ENCODE measurements around the gene LHX4. TPM values are rescaled to one million over a fixed set of nuclear protein-coding genes. Genes with fewer than 3 reads are reported as not detected.

The LHX4 gene
- total and polyA plus RNA-seq, 5 donors, result 0.02 TPM; not detected in 4

- DNase-seq (no peak), ATAC-seq (no peak)
- Histone ChIP-seq H3K4me3 (ENCODE audit: low read length) (no peak overlapping the region), H3K27ac (ENCODE audit: low read length) (no peak overlapping the region), H3K27me3 (ENCODE audit: control insufficient read depth, insufficient read depth) (no peaks in the 10 kb centered on the region), H3K9me3 (ENCODE audit: control insufficient read depth, low read length) (no peaks in the 10 kb centered on the region), H3K4me1 (ENCODE audit: control insufficient read depth, insufficient read depth, low read length) (no peaks in the 10 kb centered on the region)
- intact Hi-C loops (cut with DNase I), result loop anchor here in 2 of 4 donors (10.0 kb wide), 2 partner anchors 219 to 229 kb away; no protein-coding TSS in a partner anchor
- 72% methylated on average over 18 of the region's 18 CpGs for WGBS
These were observed 25.7 kb downstream of the LHX4 start for GRCh38 chr1:180255536-180256340.

GRCh38 chr1:180256341-180257027 is 26.4 kb downstream of the LHX4 start:
- Histone ChIP-seq H3K27me3 (ENCODE audit: control insufficient read depth, insufficient read depth) (no peaks in the 10 kb centered on the region), H3K4me1 (ENCODE audit: control insufficient read depth, insufficient read depth, low read length) (no peaks in the 10 kb centered on the region), H3K4me3 (ENCODE audit: low read length) (no peak overlapping the region), H3K27ac (ENCODE audit: low read length) (no peak overlapping the region), H3K9me3 (ENCODE audit: control insufficient read depth, low read length) (no peaks in the 10 kb centered on the region)
- 71% methylated on average over 15 of the region's 15 CpGs for WGBS
- intact Hi-C loops (cut with DNase I), result loop anchor here in 2 of 4 donors (10.0 kb wide), 2 partner anchors 218 to 228 kb away; no protein-coding TSS in a partner anchor
- ATAC-seq (no peak), DNase-seq (no peak)

GRCh38 chr1:180257028-180257386 is 26.9 kb downstream of the LHX4 start:
- H3K4me1 ChIP-seq (ENCODE audit: control insufficient read depth, insufficient read depth, low read length), result no peaks in the 10 kb centered on the region
- H3K27me3 ChIP-seq (ENCODE audit: control insufficient read depth, insufficient read depth), result no peaks in the 10 kb centered on the region
- ATAC-seq, result no peak
- no peak overlapping the region for H3K27ac ChIP-seq (ENCODE audit: low read length)
- H3K4me3 ChIP-seq (ENCODE audit: low read length), result no peak overlapping the region
- DNase-seq, result no peak
- intact Hi-C loops (cut with DNase I), result loop anchor here in 2 of 4 donors (10.0 kb wide), 2 partner anchors 218 to 228 kb away; no protein-coding TSS in a partner anchor
- 51% methylated on average over 5 of the region's 5 CpGs for WGBS
- no peaks in the 10 kb centered on the region for H3K9me3 ChIP-seq (ENCODE audit: control insufficient read depth, low read length)

- WGBS, result 73% methylated on average over 8 of the region's 8 CpGs
- H3K4me1 ChIP-seq (ENCODE audit: control insufficient read depth, insufficient read depth, low read length), result no peaks in the 10 kb centered on the region
- no peak for DNase-seq
These were observed 27.4 kb downstream of the LHX4 start for GRCh38 chr1:180257486-180257885.

GRCh38 chr1:180258290-180258689 is 28.2 kb downstream of the LHX4 start:
- Histone ChIP-seq H3K4me3 (ENCODE audit: low read length) (no peak overlapping the region), H3K4me1 (ENCODE audit: control insufficient read depth, insufficient read depth, low read length) (no peaks in the 10 kb centered on the region), H3K27ac (ENCODE audit: low read length) (no peak overlapping the region), H3K9me3 (ENCODE audit: control insufficient read depth, low read length) (no peaks in the 10 kb centered on the region), H3K27me3 (ENCODE audit: control insufficient read depth, insufficient read depth) (no peaks in the 10 kb centered on the region)
- 85% methylated on average over 12 of the region's 12 CpGs for WGBS
- no peak for ATAC-seq
- intact Hi-C loops (cut with DNase I), result loop anchor here in 2 of 4 donors (10.0 kb wide), 2 partner anchors 217 to 227 kb away; no protein-coding TSS in a partner anchor
- no peak for DNase-seq

More at GRCh38 chr1:180257486-180257885, 27.4 kb downstream of the LHX4 start:
- no peaks in the 10 kb centered on the region for H3K27me3 ChIP-seq (ENCODE audit: control insufficient read depth, insufficient read depth)
- no peak overlapping the region for H3K4me3 ChIP-seq (ENCODE audit: low read length)
- H3K27ac ChIP-seq (ENCODE audit: low read length), result no peak overlapping the region
- no peaks in the 10 kb centered on the region for H3K9me3 ChIP-seq (ENCODE audit: control insufficient read depth, low read length)
- no peak for ATAC-seq
- intact Hi-C loops (cut with DNase I), result loop anchor here in 2 of 4 donors (10.0 kb wide), 2 partner anchors 217 to 227 kb away; no protein-coding TSS in a partner anchor

- Histone ChIP-seq H3K9me3 (ENCODE audit: control insufficient read depth, low read length) (no peaks in the 10 kb centered on the region), H3K27ac (ENCODE audit: low read length) (no peak overlapping the region), H3K27me3 (ENCODE audit: control insufficient read depth, insufficient read depth) (no peaks in the 10 kb centered on the region), H3K4me1 (ENCODE audit: control insufficient read depth, insufficient read depth, low read length) (no peaks in the 10 kb centered on the region), H3K4me3 (ENCODE audit: low read length) (no peak overlapping the region)
- intact Hi-C loops (cut with DNase I), result loop anchor here in 2 of 4 donors (10.0 kb wide), 2 partner anchors 216 to 226 kb away; no protein-coding TSS in a partner anchor
- WGBS, result 76% methylated on average over 5 of the region's 5 CpGs
- ATAC-seq (no peak), DNase-seq (no peak)
These were observed 28.9 kb downstream of the LHX4 start for GRCh38 chr1:180258935-180259334.

GRCh38 chr1:180259431-180260338 is 29.6 kb downstream of the LHX4 start:
- Histone ChIP-seq H3K27me3 (ENCODE audit: control insufficient read depth, insufficient read depth) (no peaks in the 10 kb centered on the region), H3K4me1 (ENCODE audit: control insufficient read depth, insufficient read depth, low read length) (no peaks in the 10 kb centered on the region), H3K4me3 (ENCODE audit: low read length) (no peak overlapping the region), H3K9me3 (ENCODE audit: control insufficient read depth, low read length) (no peaks in the 10 kb centered on the region), H3K27ac (ENCODE audit: low read length) (no peak overlapping the region)
- ATAC-seq, result no peak
- intact Hi-C loops (cut with DNase I), result loop anchor here in 2 of 4 donors (10.0 kb wide), 2 partner anchors 215 to 225 kb away; no protein-coding TSS in a partner anchor
- DNase-seq, result peak in 1 of 3 donors; percentile 55
- 79% methylated on average over 22 of the region's 22 CpGs for WGBS

- no peak overlapping the region for H3K27ac ChIP-seq (ENCODE audit: low read length)
- 83% methylated on average over 13 of the region's 13 CpGs for WGBS
- H3K4me3 ChIP-seq (ENCODE audit: low read length), result no peak overlapping the region
- H3K27me3 ChIP-seq (ENCODE audit: control insufficient read depth, insufficient read depth), result no peaks in the 10 kb centered on the region
- intact Hi-C loops (cut with DNase I), result no loop called here
- no peaks in the 10 kb centered on the region for H3K4me1 ChIP-seq (ENCODE audit: control insufficient read depth, insufficient read depth, low read length)
- H3K9me3 ChIP-seq (ENCODE audit: control insufficient read depth, low read length), result no peaks in the 10 kb centered on the region
- DNase-seq (no peak), ATAC-seq (no peak)
These were observed 30.5 kb downstream of the LHX4 start for GRCh38 chr1:180260541-180260940.

- intact Hi-C loops (cut with DNase I), result no loop called here
- Histone ChIP-seq H3K4me3 (ENCODE audit: low read length) (no peak overlapping the region), H3K27me3 (ENCODE audit: control insufficient read depth, insufficient read depth) (no peaks in the 10 kb centered on the region), H3K9me3 (ENCODE audit: control insufficient read depth, low read length) (no peaks in the 10 kb centered on the region), H3K4me1 (ENCODE audit: control insufficient read depth, insufficient read depth, low read length) (no peaks in the 10 kb centered on the region), H3K27ac (ENCODE audit: low read length) (no peak overlapping the region)
- 86% methylated on average over 10 of the region's 10 CpGs for WGBS
- DNase-seq (no peak), ATAC-seq (no peak)
These were observed 31.0 kb downstream of the LHX4 start for GRCh38 chr1:180261030-180261429.

- Histone ChIP-seq H3K4me1 (ENCODE audit: control insufficient read depth, insufficient read depth, low read length) (no peaks in the 10 kb centered on the region), H3K9me3 (ENCODE audit: control insufficient read depth, low read length) (no peaks in the 10 kb centered on the region), H3K27ac (ENCODE audit: low read length) (no peak overlapping the region), H3K27me3 (ENCODE audit: control insufficient read depth, insufficient read depth) (no peaks in the 10 kb centered on the region), H3K4me3 (ENCODE audit: low read length) (no peak overlapping the region)
- DNase-seq, result no peak
- no peak for ATAC-seq
- intact Hi-C loops (cut with DNase I), result no loop called here
- 69% methylated on average over 7 of the region's 7 CpGs for WGBS
These were observed 31.6 kb downstream of the LHX4 start for GRCh38 chr1:180261524-180262155.

All from right cardiac atrium (tissue), 5 donors.